ENCODE results near the gene CENPK.
A peak's percentile ranks its signal among the peaks of the same experiment; 100 is the strongest.
"Not testable (repeated sequence)": the region's sequence is repeated elsewhere in the genome, so short reads cannot be mapped to it uniquely, and the experiment has no call there.

Gene CENPK, protein sequence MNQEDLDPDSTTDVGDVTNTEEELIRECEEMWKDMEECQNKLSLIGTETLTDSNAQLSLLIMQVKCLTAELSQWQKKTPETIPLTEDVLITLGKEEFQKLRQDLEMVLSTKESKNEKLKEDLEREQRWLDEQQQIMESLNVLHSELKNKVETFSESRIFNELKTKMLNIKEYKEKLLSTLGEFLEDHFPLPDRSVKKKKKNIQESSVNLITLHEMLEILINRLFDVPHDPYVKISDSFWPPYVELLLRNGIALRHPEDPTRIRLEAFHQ

DNA sequence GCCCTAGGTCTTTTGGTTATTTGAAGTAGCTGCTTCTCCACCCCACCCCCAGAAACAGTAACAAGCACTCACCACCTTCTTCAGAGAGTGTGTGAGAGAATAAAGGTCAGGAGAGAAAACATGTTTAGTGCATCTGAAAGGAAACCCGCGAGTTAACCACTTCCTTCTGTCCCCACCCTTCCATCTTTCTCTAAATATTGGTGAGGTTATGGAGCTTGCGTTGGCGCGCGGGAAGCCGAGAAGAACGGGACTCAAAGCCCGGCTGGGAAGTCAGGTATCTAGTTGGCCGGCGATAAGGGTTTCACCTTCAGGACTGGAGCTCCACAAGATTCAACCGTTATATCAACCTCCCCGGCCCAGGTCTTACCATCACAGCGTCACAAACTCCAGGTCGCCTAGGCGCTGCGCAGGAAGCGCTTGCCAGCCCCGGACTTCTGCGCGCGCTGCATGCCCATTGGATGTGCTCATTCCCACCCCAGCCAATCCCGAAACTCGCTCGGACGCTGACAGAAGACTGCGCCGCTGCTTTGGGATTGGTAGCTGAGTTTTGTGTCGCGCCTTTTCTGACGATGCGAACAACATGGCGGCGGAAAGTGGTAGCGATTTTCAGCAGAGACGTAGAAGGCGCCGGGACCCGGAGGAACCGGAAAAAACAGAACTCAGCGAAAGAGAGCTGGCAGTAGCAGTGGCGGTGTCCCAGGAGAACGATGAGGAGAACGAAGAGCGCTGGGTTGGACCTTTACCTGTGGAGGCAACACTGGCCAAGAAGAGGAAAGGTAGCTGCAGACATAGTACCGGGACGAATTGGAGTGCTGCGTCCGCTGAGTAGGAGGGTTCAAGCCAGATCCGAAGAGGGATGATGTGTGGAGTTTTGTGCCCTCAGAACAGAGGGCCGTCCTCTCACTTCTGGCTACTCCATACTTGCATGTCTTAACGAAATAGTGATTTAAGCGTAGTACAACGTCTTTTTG, at the start of gene CENPK, which contains the start of gene PPWD1:
CENPK (minus strand) TSS at position 438 of the 971 bp plus-strand sequence. CDS start 8,261 bp downstream, outside the sequence.
PPWD1 (plus strand) TSS at position 566 of the 971 bp plus-strand sequence; CDS start at position 581, 15 bp downstream.
- peak; percentile 70 for DNase-seq

DNA sequence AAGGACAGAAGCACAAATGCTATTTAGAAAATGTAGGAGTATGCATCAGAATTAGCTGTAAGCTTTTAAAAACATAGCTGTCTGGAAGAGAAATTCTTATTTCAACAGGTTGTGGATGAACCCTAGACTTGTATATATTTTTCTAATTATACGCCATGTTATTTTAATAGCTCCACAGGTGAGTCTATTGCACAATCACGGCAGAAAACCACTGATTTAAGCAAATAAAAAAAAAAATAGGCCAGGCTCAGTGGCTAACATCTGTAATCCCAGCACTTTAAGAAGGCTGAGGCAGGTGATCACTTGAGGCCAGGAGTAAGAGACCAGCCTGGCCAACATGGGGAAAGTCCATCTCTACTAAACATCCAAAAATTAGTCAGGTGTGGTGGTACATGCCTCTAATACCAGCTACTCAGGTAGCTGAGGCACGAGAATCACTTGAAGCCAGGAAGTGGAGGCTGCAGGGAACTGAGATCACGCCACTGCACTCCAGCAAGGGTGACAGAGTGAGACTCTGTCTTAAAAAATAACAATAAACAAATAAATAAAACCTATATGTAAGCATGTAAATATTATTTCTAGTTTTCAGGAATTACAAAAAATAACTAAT, 49.4 kb upstream of the CENPK start:
- no peak for DNase-seq

DNA sequence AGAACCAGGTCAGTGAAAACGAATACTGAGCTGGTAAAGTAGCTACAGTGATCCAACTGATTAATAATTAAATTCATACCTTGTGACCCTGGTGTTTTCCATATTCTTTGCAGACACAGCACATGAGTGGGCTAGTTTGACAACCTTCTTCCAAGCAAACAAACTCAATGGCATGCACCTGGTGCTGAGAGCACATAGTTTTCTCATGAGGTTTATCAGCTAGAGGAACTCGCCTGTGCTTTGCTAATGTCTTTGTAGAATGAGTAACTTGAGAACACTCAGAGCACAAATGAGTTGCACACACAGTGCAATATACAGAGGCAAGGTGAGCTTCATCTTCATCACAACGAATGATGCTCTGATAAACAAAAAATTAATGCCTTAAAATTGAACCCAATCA, 48.6 kb upstream of the CENPK start:
- peak; percentile 2 for DNase-seq

DNA sequence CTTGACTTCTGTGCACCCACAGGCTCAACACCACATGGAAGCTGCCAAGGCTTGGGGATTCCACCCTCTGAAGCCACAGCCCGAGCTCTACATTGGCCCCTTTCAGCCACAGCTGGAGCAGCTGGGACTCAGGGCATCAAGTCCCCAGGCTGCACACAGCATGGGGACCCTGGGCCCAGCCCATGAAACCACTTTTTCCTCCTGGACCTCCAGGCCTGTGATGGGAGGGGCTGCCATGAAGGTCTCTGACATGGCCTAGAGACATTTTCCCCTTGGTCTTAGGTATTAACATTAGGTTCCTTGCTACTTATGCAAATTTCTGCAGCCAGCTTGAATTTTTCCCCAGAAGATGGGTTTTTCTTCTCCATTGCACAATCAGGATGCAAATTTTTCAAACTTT, 38.8 kb upstream of the CENPK start:
- not testable (repeated sequence) for DNase-seq

DNA sequence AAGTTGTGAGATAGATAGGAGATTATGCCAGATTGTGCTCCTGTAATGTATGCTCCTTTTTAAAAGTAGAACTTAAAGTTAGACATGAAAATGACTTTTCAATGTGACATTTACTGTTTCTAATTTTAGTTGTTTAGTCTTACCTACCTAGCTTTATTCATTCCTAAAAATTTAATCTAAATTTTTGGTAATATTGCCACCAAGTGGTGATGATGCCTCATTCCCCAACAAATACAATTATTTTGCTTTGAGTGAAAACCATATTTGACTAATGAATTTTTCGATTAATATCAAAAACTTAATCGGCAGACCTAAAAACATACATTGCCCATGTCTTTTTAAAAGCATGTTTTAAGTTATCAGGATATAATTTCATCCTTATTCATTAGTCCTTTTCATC, 25.7 kb upstream of the CENPK start:
- no peak for DNase-seq

DNA sequence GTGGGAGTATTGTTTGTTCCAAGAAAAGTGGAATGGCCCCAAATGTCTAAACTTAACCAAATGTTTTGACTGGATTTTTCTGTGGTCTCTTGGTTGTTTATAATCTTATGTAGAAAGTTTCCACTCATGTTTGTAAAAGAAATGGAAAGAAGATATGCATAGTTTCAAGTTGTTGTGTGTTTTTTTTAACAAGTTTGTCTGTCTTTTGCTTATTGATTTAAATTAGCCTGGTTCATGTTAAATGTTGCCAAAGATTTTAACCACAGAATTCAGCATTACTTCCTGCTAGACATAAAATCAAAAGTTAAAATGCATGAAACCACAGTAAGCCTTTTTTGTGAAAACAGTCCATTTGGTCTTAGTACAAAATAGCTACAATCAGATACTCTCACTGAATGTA, 14.2 kb upstream of the CENPK start:
- no peak for DNase-seq

DNA sequence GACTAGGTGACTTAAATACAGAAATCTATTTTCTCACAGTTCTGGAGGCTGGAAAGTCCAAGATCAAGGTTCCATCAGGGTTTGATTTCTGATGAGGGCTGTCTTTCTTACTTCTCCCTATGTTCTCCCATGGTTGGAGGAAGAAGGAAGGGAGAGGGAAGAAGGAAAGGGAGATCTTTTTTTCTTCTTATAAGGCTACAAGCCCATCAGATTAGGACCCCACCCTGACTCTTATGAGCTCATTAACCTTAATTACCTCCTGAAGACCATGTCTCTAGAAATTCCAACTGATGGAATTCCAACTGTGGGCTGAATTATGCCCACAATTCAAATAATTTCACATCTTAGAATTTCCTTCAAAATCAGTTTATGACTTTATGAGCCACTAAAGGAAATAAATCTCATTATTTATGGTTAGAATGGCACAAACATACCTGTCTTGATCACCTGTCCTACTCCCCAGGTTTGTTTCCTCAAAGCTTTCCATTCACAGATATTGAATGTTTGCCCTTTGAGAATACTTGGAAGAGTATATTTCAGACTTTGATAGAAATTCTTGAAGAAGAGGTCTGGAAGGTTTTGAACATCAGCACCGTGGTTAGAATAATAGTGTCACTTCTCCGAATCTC, 7.7 kb upstream of the CENPK start:
- no peak for DNase-seq

DNA sequence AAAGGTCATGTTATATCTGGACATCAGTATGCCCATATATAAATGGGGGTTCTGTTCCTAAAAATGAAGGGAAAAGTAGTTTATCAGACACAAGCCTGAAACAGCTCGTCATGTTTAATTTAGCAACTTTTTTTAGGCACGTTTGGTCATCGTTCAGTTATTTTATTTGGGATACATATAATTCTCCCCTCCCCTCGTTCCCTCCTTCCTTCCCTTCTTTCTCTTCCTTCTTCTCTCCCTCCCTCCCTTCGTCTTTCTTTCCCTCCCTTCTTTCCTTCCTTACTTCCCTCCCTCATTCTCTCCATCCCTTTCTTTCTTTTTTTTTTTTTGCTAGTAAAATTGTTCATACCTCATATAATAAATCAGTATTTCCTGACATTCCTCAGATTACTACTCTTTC, 3.5 kb upstream of the CENPK start:
- DNase-seq, result no peak

DNA sequence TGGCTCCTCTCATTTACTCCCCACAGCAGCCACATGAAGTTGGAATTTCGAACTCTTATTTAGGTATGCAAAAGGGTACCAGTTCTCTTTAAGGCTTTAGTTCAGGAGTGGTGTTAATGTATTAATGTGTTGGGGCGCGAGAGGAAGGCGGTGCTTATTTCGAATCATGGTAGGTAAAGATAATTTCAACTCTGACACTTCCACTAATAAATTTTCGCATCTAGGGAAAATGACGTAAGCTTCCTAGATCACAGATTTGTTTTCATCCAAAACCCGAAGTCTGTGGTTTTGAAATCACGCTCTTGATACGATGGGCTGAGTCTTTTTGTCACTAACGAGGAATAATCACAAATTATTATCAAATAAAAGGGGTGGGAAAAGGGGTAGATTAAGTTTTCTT, 809 bp upstream of the CENPK start:
- DNase-seq, result no peak

DNA sequence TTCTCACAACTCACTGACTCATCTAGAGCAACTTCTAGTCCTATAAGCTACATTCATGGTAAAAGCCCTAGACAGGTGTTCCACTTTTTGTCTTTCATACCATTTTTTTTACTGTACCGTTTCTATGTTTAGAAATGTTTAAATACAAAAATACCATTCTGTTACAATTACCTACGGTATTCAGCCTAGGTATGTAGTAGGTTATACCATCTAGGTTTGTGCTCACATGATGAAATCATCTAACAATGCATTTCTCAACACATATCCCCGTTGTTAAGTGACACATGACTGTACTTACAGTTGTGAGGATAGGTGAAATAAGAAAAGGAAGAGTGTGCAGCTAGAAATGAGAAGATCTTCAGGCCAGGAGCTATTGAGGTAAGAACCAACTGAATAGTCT, 6.2 kb downstream of the CENPK start:
- DNase-seq, result no peak

DNA sequence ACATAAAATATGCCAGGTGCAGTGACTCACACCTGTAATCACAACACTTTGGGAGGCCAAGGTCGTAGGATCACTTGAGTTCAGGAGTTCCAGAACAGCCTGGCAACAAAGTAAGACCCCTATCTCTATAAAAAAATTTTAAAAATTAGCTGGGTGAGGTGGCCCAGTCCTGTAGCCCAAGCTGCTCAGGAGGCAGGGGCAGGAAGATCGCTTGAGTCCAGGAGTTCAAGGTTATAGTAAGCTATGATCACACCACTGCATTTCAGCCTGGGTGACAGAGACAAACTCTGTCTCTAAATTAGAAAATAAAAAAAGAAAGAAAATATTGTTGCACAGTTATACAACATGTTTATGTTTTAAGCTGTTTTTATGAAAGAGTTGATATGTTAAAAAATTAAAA, 6.8 kb downstream of the CENPK start:
- DNase-seq, result no peak

DNA sequence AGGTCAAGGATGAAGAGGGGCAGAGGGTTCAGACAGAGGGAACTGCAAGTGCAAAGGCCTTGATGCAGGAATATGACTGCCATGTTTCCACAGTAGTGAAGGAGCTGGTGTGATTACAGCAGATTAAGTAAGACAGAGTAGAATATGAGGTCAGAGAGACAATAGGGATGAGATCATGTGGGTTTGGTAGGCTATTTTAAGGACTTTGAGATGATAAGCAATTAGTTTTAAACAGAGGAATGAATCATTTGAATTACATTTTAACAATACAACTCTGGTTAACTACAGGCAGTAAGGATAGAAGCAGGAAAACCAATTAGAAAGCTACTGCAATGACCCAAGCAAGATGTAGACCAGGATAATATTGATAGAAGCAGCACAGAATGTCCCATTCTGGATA, 7.7 kb downstream of the CENPK start:
- no peak for DNase-seq

DNA sequence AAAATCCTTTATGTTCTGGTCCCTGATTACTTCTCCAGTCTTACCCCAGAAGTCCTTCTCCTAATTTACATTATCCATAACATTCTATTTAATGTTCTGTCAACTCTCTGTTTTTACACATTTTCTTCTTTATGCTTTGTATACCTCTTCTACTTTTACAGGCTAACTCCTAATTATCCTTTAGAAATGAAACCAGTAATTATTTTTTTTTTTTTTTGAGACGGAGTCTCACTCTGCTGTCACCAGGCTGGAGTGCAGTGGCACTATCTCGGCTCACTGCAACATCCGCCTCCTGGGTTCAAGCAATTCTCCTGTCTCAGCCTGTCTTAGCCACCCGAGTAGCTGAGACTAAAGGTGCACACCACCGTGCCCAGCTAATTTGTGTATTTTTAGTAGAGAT, 9.0 kb downstream of the CENPK start:
- no peak for DNase-seq

DNA sequence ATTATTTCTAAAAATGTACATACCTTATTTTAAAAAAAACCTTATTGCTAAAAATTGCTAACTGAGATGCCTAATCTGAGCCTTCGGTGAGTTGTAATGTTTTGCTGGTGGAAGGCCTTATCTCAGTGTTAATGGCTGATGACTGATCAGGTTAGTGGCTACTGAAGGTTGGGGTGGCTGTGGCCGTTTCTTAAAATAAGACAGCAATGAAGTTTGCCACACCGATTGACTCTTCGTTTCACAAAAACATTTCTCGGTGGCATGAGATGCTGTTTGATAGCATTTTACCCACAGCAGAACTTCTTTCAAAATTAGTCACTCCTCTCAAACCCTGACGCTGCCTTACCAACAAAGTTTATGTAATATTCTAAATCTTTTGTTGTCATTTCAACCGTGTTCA, 14.7 kb downstream of the CENPK start:
- no peak for DNase-seq

DNA sequence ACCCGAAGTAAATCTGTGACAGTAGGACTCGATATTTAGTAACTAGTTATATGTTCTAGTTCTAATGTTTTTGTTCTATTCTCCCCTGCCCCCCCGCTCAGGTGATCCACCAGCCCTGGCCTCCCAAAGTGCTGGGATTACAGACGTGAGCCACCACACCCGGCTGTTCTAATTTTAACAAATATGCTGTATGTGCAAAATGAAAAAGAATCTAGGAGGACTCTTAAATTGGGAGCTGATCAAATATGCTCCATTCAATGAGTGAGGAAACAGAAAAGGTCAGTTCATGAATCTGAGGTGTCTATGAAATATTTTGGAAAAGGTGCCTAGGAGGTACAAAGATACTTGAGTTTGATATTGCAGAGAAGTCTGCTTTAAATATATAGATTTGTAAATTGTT, 16.8 kb downstream of the CENPK start:
- no peak for DNase-seq

DNA sequence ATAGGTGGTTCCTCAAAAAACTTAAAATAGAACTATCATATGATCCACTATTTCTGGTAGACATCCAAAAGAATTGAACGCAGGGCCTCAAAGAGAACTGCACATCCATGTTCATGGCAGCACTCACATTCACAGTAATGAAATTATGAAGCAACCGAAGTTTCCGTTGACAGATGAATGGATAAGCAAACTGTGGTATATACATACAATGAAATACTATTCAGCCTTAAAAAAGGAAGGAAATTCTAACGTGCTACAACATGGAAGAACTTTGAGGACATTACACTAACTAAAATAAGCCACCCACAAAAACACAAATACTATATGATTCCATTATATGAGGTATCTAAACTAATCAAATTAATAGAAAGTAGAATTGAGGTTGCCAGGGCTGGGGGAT, 18.5 kb downstream of the CENPK start:
- DNase-seq, result no peak

DNA sequence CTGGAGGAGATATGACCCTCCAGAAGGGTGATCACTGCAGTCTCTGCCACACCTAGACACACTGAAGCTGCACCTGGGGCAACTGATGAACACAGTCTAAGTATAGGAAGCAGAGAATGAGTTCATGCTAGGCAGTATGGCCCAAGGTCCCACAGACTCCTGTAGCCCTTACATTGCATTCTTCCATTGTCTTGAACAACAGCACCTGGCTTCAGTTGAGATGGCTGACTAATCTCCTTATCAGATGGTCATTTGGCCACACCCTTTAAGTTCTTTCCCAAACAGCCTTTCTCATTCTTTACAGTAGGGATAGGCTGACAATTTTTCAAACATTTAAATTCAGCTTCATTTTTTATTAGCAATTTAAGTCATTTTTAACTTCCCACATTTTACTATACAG, 23.1 kb downstream of the CENPK start:
- DNase-seq, result no peak

DNA sequence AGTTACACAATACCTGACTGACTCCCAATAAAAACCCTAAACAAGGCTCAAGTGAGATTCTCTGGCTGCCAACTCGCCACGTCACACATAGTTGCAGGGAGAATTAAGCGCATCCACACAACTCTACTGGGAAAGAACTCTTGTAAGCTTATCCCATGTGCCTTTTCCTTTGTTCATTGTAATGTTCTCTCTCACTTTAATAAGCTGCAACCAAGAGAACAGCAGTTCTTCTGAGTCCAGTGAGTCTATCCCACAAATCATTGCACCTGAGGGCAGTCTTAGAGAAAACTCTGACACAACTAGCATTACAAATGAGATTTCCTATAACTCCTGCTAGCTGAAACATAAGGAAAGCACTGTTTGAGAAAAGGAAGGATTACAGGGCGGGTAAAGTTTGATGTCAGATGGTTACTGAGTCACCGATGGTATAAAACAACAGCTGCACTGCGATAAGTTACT, 27.4 kb downstream of the CENPK start:
- DNase-seq, result no peak

DNA sequence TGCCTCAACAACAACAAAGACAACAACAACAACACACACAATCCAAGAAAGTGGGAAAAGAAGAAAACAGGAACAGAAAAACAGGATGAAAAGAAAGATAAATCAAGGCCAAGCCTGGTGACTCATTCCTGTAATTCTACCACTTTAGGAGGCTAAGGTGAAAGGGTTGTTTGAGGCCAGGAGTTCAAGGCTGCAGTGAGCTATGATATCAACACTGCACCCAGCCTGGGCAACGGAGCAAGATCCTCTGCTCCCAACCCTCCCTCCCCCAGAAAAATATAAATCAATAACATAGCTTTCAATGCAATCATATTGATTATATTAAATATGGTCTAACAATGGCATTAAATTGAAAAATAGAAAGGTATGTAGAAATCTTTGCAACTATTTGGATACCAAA, 32.1 kb downstream of the CENPK start:
- no peak for DNase-seq

DNA sequence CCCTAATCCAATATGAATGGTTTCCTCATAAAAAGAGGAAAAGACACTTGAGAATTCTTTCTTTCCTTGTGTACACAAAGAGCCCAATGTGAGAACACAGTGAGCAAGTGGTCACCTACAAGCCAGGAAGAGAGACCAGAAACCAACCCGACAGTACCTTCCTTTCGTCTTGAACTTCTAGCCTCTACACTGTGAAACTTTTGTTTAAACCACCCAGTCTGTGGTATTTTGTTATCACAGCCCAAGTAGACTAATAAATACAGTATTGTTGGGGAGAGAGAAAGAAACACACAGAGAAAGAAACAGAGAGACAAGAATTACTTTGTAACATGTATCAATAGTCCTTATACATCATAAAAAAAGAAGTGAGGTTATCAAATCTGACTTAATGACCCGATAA, 37.2 kb downstream of the CENPK start:
- no peak for DNase-seq

DNA sequence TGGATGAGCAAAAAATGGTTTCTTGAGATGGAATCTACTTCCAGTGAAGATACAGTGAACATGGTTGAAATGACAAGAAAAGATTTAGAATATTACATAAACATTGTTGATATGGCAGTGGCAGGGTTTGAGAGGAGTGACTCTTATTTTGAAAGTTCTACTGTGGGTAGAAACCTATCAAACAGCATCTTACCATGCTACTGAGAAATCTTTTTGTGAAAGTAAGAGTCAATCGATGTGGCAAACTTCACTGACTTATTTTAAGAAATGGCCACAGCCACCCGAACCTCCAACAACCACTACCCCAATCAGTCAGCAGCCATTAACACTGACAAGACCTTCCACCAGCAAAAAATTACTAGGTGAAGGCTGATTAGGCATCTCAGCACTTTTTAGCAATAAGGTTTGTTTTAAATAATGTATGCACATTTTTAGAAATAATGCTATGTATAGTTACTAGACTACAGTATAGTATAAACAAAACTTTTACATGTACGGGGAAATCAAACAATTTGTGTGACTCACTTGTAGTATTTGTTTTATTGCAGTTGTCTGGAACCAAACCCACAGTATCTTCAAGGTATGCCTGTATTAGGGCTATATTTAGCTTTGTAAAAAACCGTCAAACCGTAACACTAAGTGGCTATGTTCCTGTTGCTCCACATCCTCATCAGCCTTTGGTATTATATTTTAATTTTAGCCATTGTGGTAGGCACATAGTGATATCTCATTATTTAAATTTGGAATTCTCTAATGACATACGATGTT, 50.6 kb downstream of the CENPK start:
- DNase-seq, result no peak

DNA sequence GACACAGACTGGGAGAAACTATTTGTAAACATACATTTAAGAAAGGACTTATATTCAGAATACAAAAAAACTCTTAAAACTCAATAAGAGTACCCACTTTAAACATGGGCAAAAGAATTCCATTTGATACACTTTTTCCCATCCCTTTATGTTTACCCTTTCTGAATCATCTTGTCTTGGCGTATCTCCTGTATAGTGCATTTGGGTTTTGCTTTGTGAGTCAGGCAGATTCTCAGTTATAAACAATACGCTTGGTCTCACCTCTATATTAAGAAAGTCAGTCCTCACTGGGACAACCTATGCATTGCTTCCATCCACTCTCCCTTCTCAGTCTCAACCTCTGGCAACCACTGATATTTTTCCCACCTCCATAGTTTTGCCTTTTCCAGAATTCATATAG, 54.0 kb downstream of the CENPK start:
- DNase-seq, result no peak
